Tibial nerve (tissue), 4 donors: Measurements from ENCODE around the gene KIAA0040. TPM values are rescaled to one million over a fixed set of nuclear protein-coding genes. Genes with fewer than 3 reads are reported as not detected.

Experiments
- DNase-seq, 2 donors: peaks; one replicate each; pipeline ENCODE4 v3.0.0-alpha.2; 2019; ENCODE audit warnings: low spot score in 2 of 2
- H3K27ac ChIP-seq, 4 donors: fragments of 200-600 bp; sonication (generic) in 3 of 4; one replicate each; pipeline ENCODE4 v1.5.1; 2017 to 2019; ENCODE audit warnings: mild to moderate bottlenecking in 1 of 4
- H3K27me3 ChIP-seq, 2 donors: fragments of 200-600 bp; sonication (generic) in 1 of 2; one replicate each; pipeline versions ENCODE4 v1.5.1 to v1.6.0; 2017 to 2019
- H3K36me3 ChIP-seq, 3 donors: fragments of 200-600 bp; sonication (generic); one replicate each; pipeline ENCODE4 v1.5.1; 2018 to 2019
- H3K4me1 ChIP-seq, 4 donors: fragments of 200-600 bp; sonication (generic) in 3 of 4; one replicate each; pipeline ENCODE4 v1.5.1; 2017 to 2019
- H3K4me3 ChIP-seq, 4 donors: fragments of 200-600 bp; sonication (generic) in 3 of 4; one replicate each; pipeline ENCODE4 v1.5.1; 2017 to 2019; ENCODE audit warnings: mild to moderate bottlenecking in 1 of 4, moderate library complexity in 1 of 4
- H3K9me3 ChIP-seq, 4 donors: fragments of 200-600 bp; sonication (generic) in 3 of 4; one replicate each; pipeline ENCODE4 v1.5.1; 2017 to 2019
- EP300 ChIP-seq, 2 donors: sonication (generic); formaldehyde crosslinking; IDR thresholded peaks; one replicate each; pipeline ENCODE4 v1.6.1; 2017; ENCODE audit warnings: antibody characterized with exemption in 2 of 2, mild to moderate bottlenecking in 1 of 2
- POLR2A ChIP-seq, 2 donors: fragments of 450-650 bp; IDR thresholded peaks; one replicate each; pipeline ENCODE4 v1.6.1; 2017; ENCODE audit warnings: antibody characterized with exemption in 2 of 2, mild to moderate bottlenecking in 2 of 2, moderate library complexity in 2 of 2
- WGBS, 2 donors: methylation state at CpG; one replicate each; pipeline ENCODE4 v1.1.5; 2018; 5-methylcytosine and 5-hydroxymethylcytosine counted together
- total RNA-seq, 4 donors: library from RNA; depleted of rRNA; stranded (reverse); fragments of >200 nt; gene quantifications; one replicate each; pipeline ENCODE4 v1.1.0, GENCODE V29; 2016
- TF ChIP-seq, protein P1 (sequence below), 5 experiments: fragments of 200-600 bp in 3 of 5; fragments of 450-650 bp in 2 of 5; sonication (generic) in 3 of 5; IDR thresholded peaks; one replicate each; pipeline ENCODE4 v1.5.1; 2016 to 2019; ENCODE audit warnings: antibody characterized with exemption in 5 of 5, mild to moderate bottlenecking in 3 of 5, moderate library complexity in 2 of 5

Gene KIAA0040
- total RNA-seq, 4 donors from 2014 or later = 16.9 to 28.8 (median 20.3) TPM

DNA sequence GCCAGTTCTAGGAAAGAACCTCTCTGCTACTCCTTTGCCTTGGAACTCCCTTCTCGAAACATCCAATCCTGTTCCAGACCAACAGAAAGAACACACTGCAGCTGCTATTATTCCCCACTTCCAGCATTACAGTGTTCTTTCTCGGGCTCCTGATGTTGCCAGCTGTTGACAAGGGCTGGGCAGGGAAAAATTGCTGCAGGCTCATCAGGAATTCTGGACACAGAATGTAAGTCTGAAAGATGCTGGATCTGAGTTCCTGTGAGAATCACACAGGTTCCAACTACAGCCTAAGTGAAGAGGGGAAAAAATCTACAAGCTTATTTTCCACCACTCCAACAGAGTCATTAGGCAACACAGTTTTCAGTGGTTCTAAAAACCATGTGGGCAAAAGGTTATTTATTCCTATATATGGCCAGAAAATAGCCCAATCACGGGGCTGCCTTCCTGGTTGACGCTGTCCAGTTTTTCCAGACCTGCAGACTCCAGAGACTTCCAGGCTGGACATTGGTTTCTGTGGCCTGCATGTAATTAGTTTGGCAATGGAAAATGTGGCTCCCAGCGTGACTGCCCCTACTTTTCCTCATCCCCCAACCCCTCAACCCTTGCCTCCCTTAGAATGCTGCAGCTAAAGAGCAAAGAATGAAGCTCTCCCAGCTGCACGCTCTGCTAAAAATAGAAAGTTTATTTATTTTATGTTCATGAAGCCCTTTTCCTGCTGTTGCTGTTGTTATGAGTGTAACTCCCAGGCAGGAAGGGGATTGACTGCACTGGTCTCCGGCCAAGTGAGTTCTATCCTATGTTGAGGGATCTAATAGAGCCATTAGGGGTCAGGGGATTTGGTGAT is 8.3 kb upstream of the KIAA0040 start:
- H3K36me3 ChIP-seq = no peaks in the 10 kb centered on the region
- TF ChIP-seq, protein P1, sequence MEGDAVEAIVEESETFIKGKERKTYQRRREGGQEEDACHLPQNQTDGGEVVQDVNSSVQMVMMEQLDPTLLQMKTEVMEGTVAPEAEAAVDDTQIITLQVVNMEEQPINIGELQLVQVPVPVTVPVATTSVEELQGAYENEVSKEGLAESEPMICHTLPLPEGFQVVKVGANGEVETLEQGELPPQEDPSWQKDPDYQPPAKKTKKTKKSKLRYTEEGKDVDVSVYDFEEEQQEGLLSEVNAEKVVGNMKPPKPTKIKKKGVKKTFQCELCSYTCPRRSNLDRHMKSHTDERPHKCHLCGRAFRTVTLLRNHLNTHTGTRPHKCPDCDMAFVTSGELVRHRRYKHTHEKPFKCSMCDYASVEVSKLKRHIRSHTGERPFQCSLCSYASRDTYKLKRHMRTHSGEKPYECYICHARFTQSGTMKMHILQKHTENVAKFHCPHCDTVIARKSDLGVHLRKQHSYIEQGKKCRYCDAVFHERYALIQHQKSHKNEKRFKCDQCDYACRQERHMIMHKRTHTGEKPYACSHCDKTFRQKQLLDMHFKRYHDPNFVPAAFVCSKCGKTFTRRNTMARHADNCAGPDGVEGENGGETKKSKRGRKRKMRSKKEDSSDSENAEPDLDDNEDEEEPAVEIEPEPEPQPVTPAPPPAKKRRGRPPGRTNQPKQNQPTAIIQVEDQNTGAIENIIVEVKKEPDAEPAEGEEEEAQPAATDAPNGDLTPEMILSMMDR (IDR thresholded peaks at IDR 0.05) = no peak
- TF ChIP-seq POLR2A (IDR thresholded peaks at IDR 0.05) (no peak), EP300 (IDR thresholded peaks at IDR 0.05) (no peak)
- no peaks in the 10 kb centered on the region for H3K27me3 ChIP-seq
- H3K27ac ChIP-seq = peak overlapping the region in 3 of 4 donors; percentile 50 to 83 (median 59)
- WGBS, 2 donors = 20 to 24% methylated on average over 7 of the region's 7 CpGs
- no peak overlapping the region for H3K4me3 ChIP-seq
- H3K9me3 ChIP-seq = no peaks in the 10 kb centered on the region
- no peak for DNase-seq
- peaks cover 0 to 20% (median 4%) of the 10 kb centered on the region in 4 donors for H3K4me1 ChIP-seq

- no peaks in the 10 kb centered on the region for H3K36me3 ChIP-seq
- H3K4me3 ChIP-seq = no peak overlapping the region
- H3K27ac ChIP-seq = no peak overlapping the region
- no peaks in the 10 kb centered on the region for H3K27me3 ChIP-seq
- H3K4me1 ChIP-seq = peaks cover 0 to 24% (median 6%) of the 10 kb centered on the region in 4 donors
- DNase-seq = no peak
- H3K9me3 ChIP-seq = no peaks in the 10 kb centered on the region
- no peak for TF ChIP-seq EP300 (IDR thresholded peaks at IDR 0.05)
- no peak for TF ChIP-seq POLR2A (IDR thresholded peaks at IDR 0.05)
- TF ChIP-seq, protein P1 (IDR thresholded peaks at IDR 0.05) = no peak
Observed at GRCh38 chr1:175198332-175198731, 5.8 kb upstream of the KIAA0040 start.

DNA sequence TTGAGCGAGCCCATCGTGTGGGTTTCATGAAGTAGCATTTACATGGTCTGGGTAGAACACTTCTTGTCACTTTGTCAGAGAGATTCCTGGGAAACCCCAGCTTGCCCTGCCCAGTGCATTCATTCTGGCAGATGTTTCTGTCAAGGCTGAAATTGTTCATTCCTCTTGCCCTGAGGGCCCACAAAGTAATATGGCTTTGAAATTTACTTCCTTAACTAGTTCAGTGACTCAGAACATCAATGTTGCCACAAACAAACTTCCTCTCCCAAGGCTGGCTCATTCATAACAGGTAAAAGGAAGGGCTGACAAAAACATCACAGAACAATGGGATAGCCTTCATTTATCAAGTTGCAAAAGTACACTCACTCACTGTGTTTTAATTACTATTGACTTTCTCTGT is 5.0 kb upstream of the KIAA0040 start:
- Histone ChIP-seq H3K4me1 (peaks cover 0 to 29% (median 8%) of the 10 kb centered on the region in 4 donors), H3K27me3 (no peaks in the 10 kb centered on the region), H3K9me3 (no peaks in the 10 kb centered on the region), H3K36me3 (no peaks in the 10 kb centered on the region), H3K4me3 (no peak overlapping the region), H3K27ac (peak overlapping the region in 1 of 4 donors; percentile 41)
- DNase-seq = no peak
- WGBS, 2 donors = 37 to 41% methylated on average over 2 of the region's 2 CpGs
- TF ChIP-seq, protein P1 (IDR thresholded peaks at IDR 0.05) = no peak
- no peak for TF ChIP-seq POLR2A (IDR thresholded peaks at IDR 0.05)
- TF ChIP-seq EP300 (IDR thresholded peaks at IDR 0.05) = no peak

GRCh38 chr1:175195798-175196197 is 3.2 kb upstream of the KIAA0040 start:
- no peaks in the 10 kb centered on the region for H3K27me3 ChIP-seq
- H3K27ac ChIP-seq = no peak overlapping the region
- H3K36me3 ChIP-seq = no peaks in the 10 kb centered on the region
- DNase-seq = no peak
- no peak overlapping the region for H3K4me3 ChIP-seq
- WGBS, 2 donors = 60 to 71% methylated on average over 3 of the region's 3 CpGs
- TF ChIP-seq EP300 (IDR thresholded peaks at IDR 0.05) = no peak
- no peak for TF ChIP-seq POLR2A (IDR thresholded peaks at IDR 0.05)
- TF ChIP-seq, protein P1 (IDR thresholded peaks at IDR 0.05) = no peak
- H3K9me3 ChIP-seq = no peaks in the 10 kb centered on the region
- H3K4me1 ChIP-seq = peaks cover 0 to 31% (median 12%) of the 10 kb centered on the region in 4 donors

GRCh38 chr1:175195281-175195680 is 2.7 kb upstream of the KIAA0040 start:
- Histone ChIP-seq H3K4me1 (peaks cover 0 to 31% (median 11%) of the 10 kb centered on the region in 4 donors), H3K9me3 (no peaks in the 10 kb centered on the region), H3K27me3 (no peaks in the 10 kb centered on the region), H3K4me3 (no peak overlapping the region), H3K27ac (no peak overlapping the region), H3K36me3 (no peaks in the 10 kb centered on the region)
- no peak for DNase-seq
- WGBS, 2 donors = 0% methylated on average over 1 of the region's 1 CpG
- TF ChIP-seq, protein P1 (IDR thresholded peaks at IDR 0.05) = no peak
- TF ChIP-seq EP300 (IDR thresholded peaks at IDR 0.05) = no peak
- TF ChIP-seq POLR2A (IDR thresholded peaks at IDR 0.05) = no peak
